Stimulated activated CD8-positive, alpha-beta memory T cell treated with anti-CD3 and anti-CD28 coated beads, Interleukin-15, amount 100 ng/mL, for 24 hours (primary cell): Measurements from ENCODE around the gene WBP1L.

Experiments used
- DNase-seq: peaks from one replicate; pipeline ENCODE4 v3.0.0-alpha.2; 2020; ENCODE audit warnings: low read depth

WBP1L gene

GRCh38 chr10:102759497-102760210, 15.9 kb downstream of the WBP1L start:
- DNase-seq, result no peak

DNA sequence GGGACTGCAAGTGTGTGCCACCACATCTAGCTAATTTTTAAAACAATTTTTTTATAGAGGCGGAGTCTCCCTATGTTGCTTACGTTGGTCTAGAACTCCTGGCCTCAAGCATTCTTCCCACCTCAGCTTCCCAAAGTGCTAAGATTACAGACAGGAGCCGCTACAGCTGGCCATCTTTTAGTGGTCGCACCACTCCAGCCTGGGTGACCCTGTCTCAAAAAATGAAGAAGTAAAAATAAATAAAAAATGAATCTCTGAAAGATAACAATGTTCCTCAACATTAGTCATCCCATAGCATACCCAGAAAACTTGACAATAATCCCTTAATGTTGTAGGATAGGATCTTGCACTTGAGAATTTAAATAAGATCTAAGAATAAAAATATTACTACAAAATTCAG, 18.2 kb downstream of the WBP1L start:
- DNase-seq, result no peak

- no peak for DNase-seq
Measured at GRCh38 chr10:102762401-102763015, 18.8 kb downstream of the WBP1L start.

DNA sequence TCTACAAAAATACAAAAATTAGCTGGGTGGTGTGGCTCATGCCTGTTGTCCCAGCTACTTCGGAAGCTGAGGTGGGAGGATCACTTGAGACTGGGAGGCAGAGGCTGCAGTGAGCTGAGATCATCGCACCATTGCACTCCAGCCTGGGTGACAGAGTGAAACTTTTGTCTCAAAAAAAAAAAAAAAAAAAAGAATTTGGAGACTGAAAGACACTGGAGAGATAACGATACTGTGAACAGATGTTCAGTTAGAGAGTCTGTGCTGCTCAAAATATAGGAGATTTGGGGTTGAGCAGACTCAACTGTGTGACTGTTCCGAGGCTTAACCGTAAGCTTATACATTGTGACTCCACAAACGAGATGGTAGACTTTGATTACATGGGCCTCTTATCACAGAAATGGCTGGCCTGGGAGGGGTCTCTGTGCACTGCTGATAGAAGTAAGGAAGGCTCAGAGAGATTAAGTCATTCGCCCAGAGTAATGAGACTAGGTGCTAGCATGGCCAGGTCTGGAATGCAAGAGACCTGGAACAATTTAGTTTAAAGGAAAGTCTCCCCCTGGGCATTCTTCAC, 19.4 kb downstream of the WBP1L start:
- no peak for DNase-seq

DNA sequence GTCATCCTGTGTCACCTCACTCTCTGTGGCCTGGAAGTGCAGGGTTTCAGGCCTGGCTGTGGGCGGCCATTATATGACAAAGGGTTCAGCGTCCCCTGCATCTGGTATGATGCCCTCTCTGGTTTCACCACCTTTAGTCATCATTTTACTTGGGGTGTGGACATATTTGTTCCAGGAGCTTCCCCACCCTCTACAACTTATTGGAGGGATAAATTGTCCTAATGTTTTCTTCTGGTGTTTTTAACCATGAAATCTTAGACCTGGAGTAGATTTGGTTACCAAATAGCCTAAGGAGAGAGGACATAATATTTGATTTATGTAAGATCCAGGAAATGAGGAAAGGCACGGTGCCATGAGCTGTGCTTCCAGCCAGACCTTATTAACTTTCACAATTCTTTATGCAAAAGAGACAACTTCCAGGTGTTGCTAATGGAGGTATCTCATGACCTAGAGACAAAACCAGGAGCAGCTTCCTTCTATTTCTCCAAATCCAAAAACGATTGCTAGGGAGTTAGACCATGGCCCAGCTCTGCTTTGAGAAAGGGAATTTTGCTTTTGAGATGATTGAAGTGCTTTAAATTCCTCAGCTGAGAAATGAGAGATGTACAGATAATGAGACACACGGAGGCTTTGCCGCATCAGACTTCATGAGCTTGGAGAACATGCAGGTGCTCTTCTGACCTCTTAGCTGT, 20.9 kb downstream of the WBP1L start:
- no peak for DNase-seq

DNA sequence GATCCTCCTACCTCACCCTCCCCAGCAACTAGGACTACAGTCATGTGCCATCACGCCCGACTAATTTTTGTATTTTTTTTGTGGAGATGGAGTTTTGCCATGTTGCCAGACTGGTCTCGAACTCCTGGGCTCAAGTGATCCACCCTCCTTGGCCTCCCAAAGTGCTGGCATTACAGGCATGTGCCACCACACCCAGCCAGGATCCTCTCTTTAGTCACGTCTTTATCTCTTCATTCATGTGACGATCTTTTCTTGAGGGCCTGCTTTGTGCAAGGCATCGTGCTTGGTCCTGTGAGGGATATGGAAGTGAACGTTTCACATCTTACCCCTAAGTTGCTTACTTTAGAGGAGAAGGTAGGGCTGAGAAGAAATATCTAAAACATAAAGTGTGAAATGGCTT, 21.6 kb downstream of the WBP1L start:
- no peak for DNase-seq

DNA sequence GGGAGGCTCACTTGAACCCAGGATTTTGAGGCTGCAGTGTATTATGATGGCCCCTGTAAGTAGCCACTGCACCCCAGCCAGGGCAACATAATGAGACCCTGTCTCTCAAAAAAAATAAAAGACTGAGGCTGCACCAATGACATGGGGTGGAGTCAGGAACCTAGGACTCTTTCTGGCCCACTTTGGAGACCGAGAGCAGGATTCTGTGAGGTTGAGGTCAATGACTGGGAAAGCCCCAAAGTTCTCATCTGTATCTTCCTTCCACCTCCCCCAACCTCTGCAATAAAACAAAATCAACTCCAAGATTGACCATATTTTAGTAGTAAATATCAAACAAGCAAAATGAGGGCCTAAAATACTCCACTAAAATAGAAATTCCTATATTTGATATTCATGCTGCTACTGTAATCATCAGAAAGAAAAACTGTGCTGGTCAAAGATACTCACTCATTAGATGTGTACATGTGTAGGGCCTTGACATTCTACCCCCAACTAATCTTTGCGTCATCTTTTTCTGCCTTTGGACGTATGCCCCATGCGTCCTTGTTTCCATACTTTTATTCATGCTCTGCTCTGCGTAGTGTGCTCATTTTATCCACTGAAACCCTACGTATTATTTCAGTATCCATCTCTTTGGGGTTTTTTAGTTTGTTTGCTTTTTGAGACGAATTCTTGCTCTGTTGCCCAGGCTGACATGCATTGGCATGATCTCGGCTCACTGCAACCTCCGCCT, 23.8 kb downstream of the WBP1L start:
- no peak for DNase-seq

- no peak for DNase-seq
Measured at GRCh38 chr10:102769375-102770107, 25.8 kb downstream of the WBP1L start.

DNA sequence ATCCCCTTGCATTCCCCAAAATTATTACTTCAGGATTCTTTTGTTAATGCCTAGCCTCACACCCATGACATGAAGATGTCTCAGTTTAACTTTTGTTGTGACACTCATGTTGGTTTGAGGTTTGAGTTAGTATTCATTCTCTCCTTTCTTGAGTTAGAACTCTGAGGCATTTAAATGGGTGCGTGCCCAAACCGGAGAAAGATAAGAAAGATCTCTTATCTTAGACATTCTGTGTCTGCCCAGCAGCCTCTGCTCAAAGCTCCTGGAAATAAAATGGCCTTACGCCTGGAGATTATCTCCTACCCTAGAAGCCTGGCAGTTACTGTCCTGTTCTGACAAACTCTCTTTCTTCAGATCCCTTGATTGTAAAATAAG, 26.3 kb downstream of the WBP1L start:
- DNase-seq, result no peak

GRCh38 chr10:102770792-102771191, 27.0 kb downstream of the WBP1L start:
- no peak for DNase-seq

- DNase-seq, result no peak
Measured at GRCh38 chr10:102773320-102773719, 29.6 kb downstream of the WBP1L start.

DNA sequence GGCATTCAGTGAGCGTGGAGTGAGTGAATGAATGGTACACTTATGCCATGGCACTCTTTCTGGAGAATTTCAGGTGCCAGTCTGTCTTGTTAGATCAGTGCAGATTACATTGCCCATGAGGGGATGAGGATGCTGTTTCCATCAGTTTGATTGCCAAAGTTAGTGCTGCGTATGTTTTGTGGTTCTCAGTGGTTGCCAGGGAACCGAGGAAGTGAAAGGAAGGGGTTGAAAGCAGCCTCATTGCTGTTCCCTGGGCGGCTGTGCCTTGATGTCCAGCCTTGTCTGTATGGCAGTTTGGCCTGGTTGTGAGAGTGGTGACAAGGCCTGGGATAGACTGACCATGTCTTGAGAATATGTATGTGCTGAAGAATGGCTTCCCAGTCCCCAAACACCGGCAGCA, 30.2 kb downstream of the WBP1L start:
- no peak for DNase-seq

DNA sequence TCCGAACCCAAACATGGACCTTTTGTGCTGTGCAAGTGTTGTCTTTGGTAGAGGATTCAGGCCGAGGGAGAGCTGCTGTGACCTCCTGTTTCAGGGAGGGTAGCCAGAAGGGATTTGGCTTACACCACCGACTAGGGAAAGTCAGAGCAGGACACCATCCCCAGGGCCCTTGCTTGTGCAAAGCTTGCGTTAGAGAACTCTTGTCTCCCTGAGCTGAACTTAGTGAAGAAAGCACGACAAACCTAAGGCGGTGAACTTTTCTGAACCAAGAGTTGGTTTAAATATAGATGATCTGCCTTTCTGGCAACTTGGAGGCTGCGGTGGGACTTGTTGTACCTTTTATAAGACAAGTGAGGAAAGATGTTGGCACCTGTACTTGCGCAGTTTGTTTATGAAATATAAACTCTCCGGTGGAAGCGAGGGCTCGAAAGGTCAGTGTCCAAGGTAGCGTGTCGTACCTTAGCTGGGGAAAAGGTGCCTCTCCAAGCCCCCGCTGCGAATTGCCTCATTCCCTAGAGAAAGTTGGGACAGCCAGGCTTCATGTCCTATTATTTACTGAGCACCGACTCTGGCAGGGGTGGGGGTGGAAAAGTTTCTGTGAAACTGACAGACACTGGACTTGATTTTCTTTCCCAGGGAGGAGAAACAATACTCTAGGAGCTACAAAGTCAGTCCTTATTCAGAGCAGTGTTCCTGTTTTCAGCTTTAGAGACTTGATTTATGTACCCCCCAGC, 31.6 kb downstream of the WBP1L start:
- no peak for DNase-seq

DNA sequence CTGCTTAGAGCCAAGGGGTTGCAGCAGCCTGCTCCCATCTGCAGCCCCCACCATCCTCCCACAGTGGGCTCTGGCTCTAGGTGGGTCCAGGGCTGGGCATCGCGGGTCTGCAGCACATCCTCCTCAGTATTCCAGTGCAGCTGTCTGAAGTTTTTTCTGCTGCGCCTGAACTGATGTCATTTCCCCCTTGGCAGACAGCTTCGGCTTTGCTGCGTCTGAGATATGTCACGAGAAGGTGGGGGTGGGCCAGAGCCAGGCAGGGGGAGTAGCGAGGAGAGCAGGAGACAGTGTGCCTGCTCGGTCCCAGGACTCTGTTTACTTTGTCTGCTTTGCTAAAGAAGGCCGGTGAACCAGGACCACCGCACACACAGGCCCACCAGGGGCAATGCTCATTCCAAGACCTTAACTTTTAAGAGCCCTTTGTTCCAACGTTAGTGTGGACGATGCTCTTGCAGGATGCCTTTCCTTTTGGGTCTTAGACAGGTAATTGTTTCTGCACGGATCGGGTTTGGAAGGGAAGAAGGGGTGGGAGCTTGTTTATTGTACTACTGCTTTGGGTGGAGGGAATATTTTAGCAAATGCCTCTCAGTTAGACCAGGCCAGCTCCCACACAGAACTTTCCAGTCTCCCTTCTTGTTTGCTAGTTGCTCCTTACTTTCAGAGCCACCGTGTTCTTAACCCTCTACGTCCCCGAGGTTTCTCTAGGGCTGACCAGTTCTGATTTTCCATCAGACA, 32.4 kb downstream of the WBP1L start:
- DNase-seq, result no peak

GRCh38 chr10:102776779-102777456, 33.2 kb downstream of the WBP1L start:
- no peak for DNase-seq

DNA sequence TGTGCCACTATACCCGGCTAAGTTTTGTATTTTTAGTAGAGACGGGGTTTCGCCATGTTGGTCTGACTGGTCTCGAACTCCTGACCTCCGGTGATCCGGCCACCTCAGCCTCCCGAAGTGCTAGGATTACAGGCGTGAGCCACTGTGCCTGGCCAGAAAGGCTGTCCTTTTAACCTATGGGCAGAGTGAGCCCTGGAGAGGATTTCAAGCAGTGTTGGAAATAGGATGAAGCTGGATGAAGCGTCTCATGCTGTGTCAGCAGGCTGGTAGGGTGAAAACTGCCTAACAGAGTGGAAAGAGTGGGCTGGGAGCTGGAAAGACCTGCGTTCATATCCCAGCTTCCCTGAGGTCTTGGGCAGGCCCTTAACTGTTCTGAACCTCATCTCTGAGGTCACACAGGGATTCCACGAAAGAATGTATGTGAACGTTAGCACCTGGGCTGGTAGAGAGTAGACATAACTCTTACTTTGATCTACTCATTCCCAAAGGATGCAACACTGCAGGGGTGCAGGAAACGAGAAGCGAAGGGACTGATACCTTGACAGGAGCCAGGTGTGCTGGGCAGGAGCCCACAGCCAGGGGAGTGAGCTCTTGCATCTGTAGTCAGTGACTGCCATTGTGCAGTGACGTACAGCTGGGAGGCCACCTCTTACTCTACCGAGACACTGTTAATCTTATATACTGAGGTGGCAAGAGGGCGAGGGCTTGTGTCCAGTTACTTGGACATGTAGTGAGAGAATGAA, 34.1 kb downstream of the WBP1L start:
- no peak for DNase-seq

GRCh38 chr10:102778781-102779180, 35.0 kb downstream of the WBP1L start:
- DNase-seq, result no peak

DNA sequence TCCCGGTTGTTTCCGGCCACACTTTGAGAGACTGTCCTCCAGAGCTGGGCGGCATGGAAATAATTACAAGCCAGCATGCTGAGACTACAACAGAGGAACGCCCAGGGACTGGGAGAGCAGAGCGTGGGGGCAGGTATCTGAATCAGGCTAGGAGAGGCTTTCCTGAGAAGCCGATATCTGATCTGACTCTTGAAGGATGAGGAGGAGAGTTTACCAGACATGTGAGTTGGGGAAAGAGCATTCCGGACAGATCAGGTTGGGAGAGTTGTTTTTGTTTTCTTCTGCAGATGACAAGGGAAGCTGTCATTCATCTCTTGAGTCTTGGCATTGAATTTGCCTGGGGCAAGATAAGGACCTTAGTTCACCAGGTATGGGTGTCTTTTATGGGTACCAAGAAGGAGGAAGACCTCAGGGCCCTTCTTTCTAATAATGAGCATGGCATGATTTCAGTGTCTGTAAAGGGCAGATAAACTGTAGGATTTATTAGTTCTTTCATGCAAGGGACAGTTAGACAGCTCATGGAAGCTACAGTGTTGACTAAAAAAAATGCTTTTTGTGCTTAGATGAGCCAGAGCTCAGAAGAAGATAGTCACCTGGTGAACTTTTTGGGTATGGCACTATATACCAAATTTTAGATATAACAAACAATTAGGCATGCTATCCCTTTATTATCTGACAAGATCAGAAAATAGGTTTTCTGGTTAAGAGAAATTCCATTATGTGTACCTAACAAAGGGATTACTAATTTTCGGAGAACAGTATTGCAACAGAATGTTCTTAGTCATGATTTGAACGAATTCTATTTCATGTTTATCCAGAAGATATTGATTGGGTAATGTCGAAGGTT, 36.2 kb downstream of the WBP1L start:
- no peak for DNase-seq
